ENCODE data around the gene PARD3.

PARD3 gene

GRCh38 chr10:34728361-34728760 lies 86.7 kb downstream of the PARD3 start:
- H3K9me2 ChIP-seq (replicated peaks; ENCODE audit: low read depth, low read length): no peaks in the 10 kb centered on the region
- no peak overlapping the region for H3K4me2 ChIP-seq (ENCODE audit: low read depth, low read length, poor library complexity, severe bottlenecking)
- no peak overlapping the region for H3K4me3 ChIP-seq (ENCODE audit: low read length, poor library complexity, severe bottlenecking)
- H3K9me3 ChIP-seq (ENCODE audit: insufficient read depth, low read depth, low read length): no peaks in the 10 kb centered on the region
- H3K9ac ChIP-seq (ENCODE audit: low read depth, low read length, poor library complexity, severe bottlenecking): no peak overlapping the region
- TF ChIP-seq, protein P1, sequence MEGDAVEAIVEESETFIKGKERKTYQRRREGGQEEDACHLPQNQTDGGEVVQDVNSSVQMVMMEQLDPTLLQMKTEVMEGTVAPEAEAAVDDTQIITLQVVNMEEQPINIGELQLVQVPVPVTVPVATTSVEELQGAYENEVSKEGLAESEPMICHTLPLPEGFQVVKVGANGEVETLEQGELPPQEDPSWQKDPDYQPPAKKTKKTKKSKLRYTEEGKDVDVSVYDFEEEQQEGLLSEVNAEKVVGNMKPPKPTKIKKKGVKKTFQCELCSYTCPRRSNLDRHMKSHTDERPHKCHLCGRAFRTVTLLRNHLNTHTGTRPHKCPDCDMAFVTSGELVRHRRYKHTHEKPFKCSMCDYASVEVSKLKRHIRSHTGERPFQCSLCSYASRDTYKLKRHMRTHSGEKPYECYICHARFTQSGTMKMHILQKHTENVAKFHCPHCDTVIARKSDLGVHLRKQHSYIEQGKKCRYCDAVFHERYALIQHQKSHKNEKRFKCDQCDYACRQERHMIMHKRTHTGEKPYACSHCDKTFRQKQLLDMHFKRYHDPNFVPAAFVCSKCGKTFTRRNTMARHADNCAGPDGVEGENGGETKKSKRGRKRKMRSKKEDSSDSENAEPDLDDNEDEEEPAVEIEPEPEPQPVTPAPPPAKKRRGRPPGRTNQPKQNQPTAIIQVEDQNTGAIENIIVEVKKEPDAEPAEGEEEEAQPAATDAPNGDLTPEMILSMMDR (conservative IDR thresholded peaks at IDR 0.05; ENCODE audit: low read length): no peak
- no peak for TF ChIP-seq EZH2phosphoT487 (IDR thresholded peaks at IDR 0.05; ENCODE audit: borderline replicate concordance)
- H3K79me2 ChIP-seq (ENCODE audit: insufficient read depth, low read length): peaks cover 98% of the 10 kb centered on the region
- H4K20me1 ChIP-seq (ENCODE audit: insufficient read depth, low read length, poor library complexity, severe bottlenecking): peaks cover 56% of the 10 kb centered on the region
- H3F3A ChIP-seq (ENCODE audit: low read depth): no peaks in the 10 kb centered on the region
- peaks cover 19% of the 10 kb centered on the region for H3K4me1 ChIP-seq (ENCODE audit: insufficient read depth, low read length, poor library complexity, severe bottlenecking)
- no peak overlapping the region for H2AFZ ChIP-seq (ENCODE audit: low read length)
- H3K36me3 ChIP-seq (ENCODE audit: insufficient read depth, low read length): no peaks in the 10 kb centered on the region
- no peaks in the 10 kb centered on the region for H3K27me3 ChIP-seq (ENCODE audit: insufficient read depth, low read length, poor library complexity, severe bottlenecking)

- Histone ChIP-seq H3K4me3 (ENCODE audit: low read length, poor library complexity, severe bottlenecking) (no peak overlapping the region), H3K9me2 (replicated peaks; ENCODE audit: low read depth, low read length) (no peaks in the 10 kb centered on the region), H3K4me1 (ENCODE audit: insufficient read depth, low read length, poor library complexity, severe bottlenecking) (peaks cover 14% of the 10 kb centered on the region), H3K27me3 (ENCODE audit: insufficient read depth, low read length, poor library complexity, severe bottlenecking) (no peaks in the 10 kb centered on the region), H3K9ac (ENCODE audit: low read depth, low read length, poor library complexity, severe bottlenecking) (no peak overlapping the region), H2AFZ (ENCODE audit: low read length) (no peak overlapping the region), H4K20me1 (ENCODE audit: insufficient read depth, low read length, poor library complexity, severe bottlenecking) (peaks cover 62% of the 10 kb centered on the region), H3K9me3 (ENCODE audit: insufficient read depth, low read depth, low read length) (no peaks in the 10 kb centered on the region), H3K4me2 (ENCODE audit: low read depth, low read length, poor library complexity, severe bottlenecking) (no peak overlapping the region), H3F3A (ENCODE audit: low read depth) (no peaks in the 10 kb centered on the region), H3K36me3 (ENCODE audit: insufficient read depth, low read length) (no peaks in the 10 kb centered on the region), H3K79me2 (ENCODE audit: insufficient read depth, low read length) (peaks cover 97% of the 10 kb centered on the region)
- TF ChIP-seq, protein P1 (conservative IDR thresholded peaks at IDR 0.05; ENCODE audit: low read length): no peak
- TF ChIP-seq EZH2phosphoT487 (IDR thresholded peaks at IDR 0.05; ENCODE audit: borderline replicate concordance): no peak
Measured at GRCh38 chr10:34727595-34728033, 87.5 kb downstream of the PARD3 start.

- TF ChIP-seq, protein P1 (conservative IDR thresholded peaks at IDR 0.05; ENCODE audit: low read length): no peak
- TF ChIP-seq EZH2phosphoT487 (IDR thresholded peaks at IDR 0.05; ENCODE audit: borderline replicate concordance): no peak
- H3K27me3 ChIP-seq (ENCODE audit: insufficient read depth, low read length, poor library complexity, severe bottlenecking): no peaks in the 10 kb centered on the region
- peaks cover 10% of the 10 kb centered on the region for H3K4me1 ChIP-seq (ENCODE audit: insufficient read depth, low read length, poor library complexity, severe bottlenecking)
- peaks cover 58% of the 10 kb centered on the region for H4K20me1 ChIP-seq (ENCODE audit: insufficient read depth, low read length, poor library complexity, severe bottlenecking)
- no peaks in the 10 kb centered on the region for H3F3A ChIP-seq (ENCODE audit: low read depth)
- no peak overlapping the region for H3K4me2 ChIP-seq (ENCODE audit: low read depth, low read length, poor library complexity, severe bottlenecking)
- no peak overlapping the region for H3K9ac ChIP-seq (ENCODE audit: low read depth, low read length, poor library complexity, severe bottlenecking)
- no peaks in the 10 kb centered on the region for H3K9me3 ChIP-seq (ENCODE audit: insufficient read depth, low read depth, low read length)
- peaks cover 94% of the 10 kb centered on the region for H3K79me2 ChIP-seq (ENCODE audit: insufficient read depth, low read length)
- no peaks in the 10 kb centered on the region for H3K36me3 ChIP-seq (ENCODE audit: insufficient read depth, low read length)
- H2AFZ ChIP-seq (ENCODE audit: low read length): no peak overlapping the region
- H3K9me2 ChIP-seq (replicated peaks; ENCODE audit: low read depth, low read length): no peaks in the 10 kb centered on the region
- H3K4me3 ChIP-seq (ENCODE audit: low read length, poor library complexity, severe bottlenecking): no peak overlapping the region
Measured at GRCh38 chr10:34726862-34727261, 88.2 kb downstream of the PARD3 start.

Data from Loucy (cell line).